Fibroblast of skin of left biceps (primary cell): ENCODE results near the gene PNKD.

Experiments used
- DNase-seq, 2 experiments: peaks; one replicate each; pipeline ENCODE4 v3.0.0-alpha.2; 2013; ENCODE audit warnings: low read depth in 2 of 2

The PNKD gene

GRCh38 chr2:218370410-218371063 lies 100.2 kb downstream of the PNKD start:
- DNase-seq, result no peak

GRCh38 chr2:218371983-218372350 lies 101.6 kb downstream of the PNKD start:
- DNase-seq, result no peak

GRCh38 chr2:218374795-218375194 lies 104.5 kb downstream of the PNKD start:
- DNase-seq, result no peak

GRCh38 chr2:218375212-218375611 lies 104.9 kb downstream of the PNKD start:
- DNase-seq, result peak; percentile 70 to 71

- DNase-seq, result no peak
Measured at GRCh38 chr2:218378053-218378452, 107.7 kb downstream of the PNKD start.

- DNase-seq, result no peak
Measured at GRCh38 chr2:218381916-218382366, 111.6 kb downstream of the PNKD start, which contains the start of gene SLC11A1. Gene SLC11A1 (plus strand): TSS chr2:218382273. CDS start chr2:218382369, 96 bp downstream.

- no peak for DNase-seq
Measured at GRCh38 chr2:218382785-218383184, 112.5 kb downstream of the PNKD start.

- DNase-seq, result no peak
Measured at GRCh38 chr2:218383892-218384519, 113.7 kb downstream of the PNKD start.

GRCh38 chr2:218384975-218385374 lies 114.7 kb downstream of the PNKD start:
- DNase-seq, result no peak

- DNase-seq, result no peak
Measured at GRCh38 chr2:218386505-218387368, 116.4 kb downstream of the PNKD start.

- DNase-seq, result no peak
Measured at GRCh38 chr2:218387369-218388194, 117.3 kb downstream of the PNKD start.

- no peak for DNase-seq
Measured at GRCh38 chr2:218389333-218390150, 119.2 kb downstream of the PNKD start.

GRCh38 chr2:218391202-218391601 lies 120.9 kb downstream of the PNKD start:
- DNase-seq, result no peak

- no peak for DNase-seq
Measured at GRCh38 chr2:218392459-218392858, 122.1 kb downstream of the PNKD start.

GRCh38 chr2:218392891-218393462 lies 122.7 kb downstream of the PNKD start:
- no peak for DNase-seq

GRCh38 chr2:218393750-218394290 lies 123.5 kb downstream of the PNKD start:
- DNase-seq, result no peak

- no peak for DNase-seq
Measured at GRCh38 chr2:218394298-218395089, 124.2 kb downstream of the PNKD start.

GRCh38 chr2:218395090-218395444 lies 124.7 kb downstream of the PNKD start:
- no peak for DNase-seq

GRCh38 chr2:218395456-218395825 lies 125.1 kb downstream of the PNKD start:
- no peak for DNase-seq
